AG04450 (cell line): ENCODE data around the gene TNC. TPM values are rescaled to one million over a fixed set of nuclear protein-coding genes. Genes with fewer than 3 reads are reported as not detected.

Source experiments
- CTCF ChIA-PET: fragments of 300-600, 350-600 bp; formaldehyde crosslinking; extraction: SDS; loops from one replicate; lab custom pipeline; 2022; ENCODE audit warnings: antibody characterized with exemption, inconsistent platforms; lab: Charles Lee
- POLR2A ChIA-PET: fragments of 350-600 bp; formaldehyde crosslinking; extraction: SDS; loops from one replicate; lab custom pipeline; 2021; ENCODE audit warnings: antibody characterized with exemption, inconsistent platforms; lab: Yijun Ruan, JAX
- DNase-seq: peaks from one replicate; pipeline ENCODE4 v3.0.0-alpha.2; 2011; ENCODE audit warnings: low read depth, low spot score
- H3K27ac ChIP-seq: one replicate; pipeline ENCODE4 v1.5.1; 2012; ENCODE audit warnings: low read depth, low read length, control low read depth
- H3K27me3 ChIP-seq: one replicate; pipeline ENCODE4 v1.6.0; 2012; ENCODE audit warnings: low read length; ENCODE audit not compliant: control insufficient read depth, insufficient read depth
- H3K4me3 ChIP-seq: 2 replicates; pipeline ENCODE4 v1.5.1; 2011; ENCODE audit warnings: mild to moderate bottlenecking, low read depth, low read length, control low read depth
- H3K9me3 ChIP-seq: 2 replicates; pipeline ENCODE4 v1.5.1; 2012; ENCODE audit warnings: low read length; ENCODE audit not compliant: control insufficient read depth, insufficient read depth
- CTCF ChIP-seq: IDR thresholded peaks from 2 replicates; pipeline ENCODE4 v1.5.1; 2011; ENCODE audit warnings: low read depth, low read length, control low read depth, inconsistent platforms
- polyA plus RNA-seq: library from polyadenylated mRNA; depleted of rRNA; stranded (reverse); fragments of >200 nt; gene quantifications from 2 replicates; pipeline ENCODE4 v1.2.3, GENCODE V29; 2011

The TNC gene
- polyA plus RNA-seq, 1 experiment: 265 TPM

GRCh38 chr9:115135821-115136778 is 18.1 kb upstream of the TNC start:
- ChIA-PET CTCF (interaction anchor here (0.6 kb wide), 1 partner anchor 122 kb away, joined by 3 read pairs; no protein-coding TSS in a partner anchor), POLR2A (interaction anchor here (0.6 kb wide), 1 partner anchor 67 kb away, joined by 4 read pairs; no protein-coding TSS in a partner anchor)
- TF ChIP-seq CTCF: no peak
- Histone ChIP-seq H3K27me3 (no peaks in the 10 kb centered on the region), H3K9me3 (no peaks in the 10 kb centered on the region), H3K27ac (peak overlapping the region; percentile 3), H3K4me3 (no peak overlapping the region)
- no peak for DNase-seq

- DNase-seq: no peak
- H3K27ac ChIP-seq: peak overlapping the region; percentile 49
- CTCF ChIA-PET: interaction anchor here (0.6 kb wide), 1 partner anchor 121 kb away, joined by 3 read pairs; no protein-coding TSS in a partner anchor
- H3K9me3 ChIP-seq: no peaks in the 10 kb centered on the region
- POLR2A ChIA-PET: no interaction called here
- no peaks in the 10 kb centered on the region for H3K27me3 ChIP-seq
- H3K4me3 ChIP-seq: no peak overlapping the region
- TF ChIP-seq CTCF: no peak
Observed at GRCh38 chr9:115134941-115135340, 17.0 kb upstream of the TNC start.

GRCh38 chr9:115133649-115134048 is 15.7 kb upstream of the TNC start:
- Histone ChIP-seq H3K27ac (peak overlapping the region; percentile 90), H3K27me3 (no peaks in the 10 kb centered on the region), H3K4me3 (no peak overlapping the region), H3K9me3 (no peaks in the 10 kb centered on the region)
- ChIA-PET POLR2A (interaction anchor here (0.6 to 2.2 kb wide), 7 partner anchors 15 to 954 kb away, joined by 3 to 40 read pairs (median 4); partner anchors contain the start of gene TNC), CTCF (no interaction called here)
- no peak for TF ChIP-seq CTCF
- DNase-seq: peak; percentile 88

GRCh38 chr9:115132648-115133047 is 14.7 kb upstream of the TNC start:
- peak overlapping the region; percentile 38 for H3K4me3 ChIP-seq
- CTCF ChIA-PET: interaction anchor here (1.3 kb wide), 1 partner anchor 15 kb away, joined by 3 read pairs; the partner anchor contains the start of gene TNC
- peak overlapping the region; percentile 90 for H3K27ac ChIP-seq
- TF ChIP-seq CTCF: no peak
- DNase-seq: peak; percentile 62
- H3K9me3 ChIP-seq: no peaks in the 10 kb centered on the region
- POLR2A ChIA-PET: interaction anchor here (0.6 to 2.2 kb wide), 5 partner anchors 14 to 134 kb away, joined by 3 to 40 read pairs (median 6); partner anchors contain the start of gene TNC
- no peaks in the 10 kb centered on the region for H3K27me3 ChIP-seq
